ENCODE results near the gene PRR29. TPM values are rescaled to one million over a fixed set of nuclear protein-coding genes. Genes with fewer than 3 reads are reported as not detected.

Gene PRR29
- total and polyA plus RNA-seq, 4 donors = 8.0 to 36.8 (median 9.1) TPM

DNA sequence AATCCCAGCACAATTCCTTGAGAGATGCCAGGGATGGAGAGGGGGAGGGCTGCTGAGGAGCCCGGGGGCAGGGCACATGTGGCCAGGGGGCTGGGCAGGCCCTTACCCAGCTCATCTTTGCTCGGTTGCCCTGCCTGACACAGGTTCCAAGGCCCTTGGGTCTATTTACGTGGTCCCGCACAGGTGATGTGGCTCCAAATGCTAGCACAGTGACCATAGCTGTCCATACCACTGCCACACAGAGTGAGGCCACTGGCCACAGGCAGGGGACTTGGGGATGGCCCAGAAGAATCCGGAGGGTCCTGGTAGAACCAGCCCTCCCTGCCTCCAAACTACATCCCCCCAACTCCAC is 10.0 kb upstream of the PRR29 start:
- no peak overlapping the region for H3K9ac ChIP-seq (ENCODE audit: insufficient read depth in 1 of 2, low read length in 2 of 2)
- H3K9me3 ChIP-seq (ENCODE audit: control insufficient read depth in 4 of 4, insufficient read depth in 3 of 4, low read length in 3 of 4) = no peaks in the 10 kb centered on the region
- no peak for TF ChIP-seq CTCF (IDR thresholded peaks at IDR 0.05; ENCODE audit: control extremely low read depth, extremely low read depth)
- H3K27me3 ChIP-seq (ENCODE audit: control insufficient read depth in 3 of 3, insufficient read depth in 3 of 3, low read length in 2 of 3) = peaks cover 0 to 4% (median 0%) of the 10 kb centered on the region in 3 donors
- ATAC-seq (ENCODE audit: insufficient read depth, low FRiP score) = no peak
- 92 to 94% methylated on average over 5 of the region's 5 CpGs for WGBS, 2 donors
- H3K36me3 ChIP-seq (ENCODE audit: control insufficient read depth in 4 of 4, insufficient read depth in 4 of 4, low read length in 4 of 4) = no peaks in the 10 kb centered on the region
- no peak for DNase-seq
- H3K4me1 ChIP-seq (ENCODE audit: control insufficient read depth in 5 of 5, insufficient read depth in 5 of 5, low read length in 5 of 5) = peaks cover 0 to 63% (median 21%) of the 10 kb centered on the region in 5 donors
- H3K27ac ChIP-seq (ENCODE audit: low read depth in 1 of 2, low read length in 1 of 2) = no peak overlapping the region
- no peak overlapping the region for H3K4me3 ChIP-seq

GRCh38 chr17:63988741-63989621 is 9.2 kb upstream of the PRR29 start:
- Histone ChIP-seq H3K27me3 (ENCODE audit: control insufficient read depth in 3 of 3, insufficient read depth in 3 of 3, low read length in 2 of 3) (peaks cover 0 to 4% (median 0%) of the 10 kb centered on the region in 3 donors), H3K9ac (ENCODE audit: insufficient read depth in 1 of 2, low read length in 2 of 2) (peak overlapping the region in 1 of 2 donors; percentile 49), H3K4me3 (no peak overlapping the region), H3K36me3 (ENCODE audit: control insufficient read depth in 4 of 4, insufficient read depth in 4 of 4, low read length in 4 of 4) (no peaks in the 10 kb centered on the region), H3K9me3 (ENCODE audit: control insufficient read depth in 4 of 4, insufficient read depth in 3 of 4, low read length in 3 of 4) (no peaks in the 10 kb centered on the region), H3K27ac (ENCODE audit: low read depth in 1 of 2, low read length in 1 of 2) (no peak overlapping the region), H3K4me1 (ENCODE audit: control insufficient read depth in 5 of 5, insufficient read depth in 5 of 5, low read length in 5 of 5) (peaks cover 0 to 54% (median 23%) of the 10 kb centered on the region in 5 donors)
- ATAC-seq (ENCODE audit: insufficient read depth, low FRiP score) (no peak), DNase-seq (peak; percentile 81 to 87 (median 85))
- TF ChIP-seq CTCF (IDR thresholded peaks at IDR 0.05; ENCODE audit: control extremely low read depth, extremely low read depth) = no peak
- WGBS, 2 donors = 64 to 77% methylated on average over 33 to 35 of the region's 35 CpGs

DNA sequence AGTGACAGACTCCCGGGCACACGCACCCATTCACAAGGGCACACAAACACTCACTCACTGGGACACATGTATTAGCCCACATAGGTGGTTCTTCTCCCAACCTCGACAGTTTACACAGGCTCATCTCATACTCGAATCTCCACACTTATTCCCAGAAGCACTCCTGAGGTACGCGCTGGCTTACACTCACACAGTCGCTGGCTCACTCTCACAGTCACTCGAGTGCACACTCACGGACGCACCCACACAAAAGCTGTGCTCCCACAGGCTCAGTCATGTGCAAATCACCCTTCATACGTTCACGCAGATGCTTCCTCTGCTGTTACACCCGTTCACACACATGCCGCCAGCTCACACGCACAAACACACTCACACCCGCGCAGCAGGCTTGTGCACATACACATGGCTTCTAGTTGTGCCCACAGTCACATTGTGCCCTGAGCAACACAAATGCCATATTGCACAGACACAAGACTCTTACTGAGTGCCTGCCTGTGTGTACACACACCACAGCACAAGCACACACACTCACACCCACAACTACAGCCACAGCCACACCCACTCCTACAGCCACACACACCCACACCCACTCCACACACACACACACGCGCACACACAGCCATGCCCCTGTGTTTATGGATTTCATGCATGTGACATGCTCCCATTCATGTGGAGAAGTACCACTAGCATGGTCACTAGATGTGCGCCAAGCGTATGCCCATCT is 8.4 kb upstream of the PRR29 start:
- H3K9me3 ChIP-seq (ENCODE audit: control insufficient read depth in 4 of 4, insufficient read depth in 3 of 4, low read length in 3 of 4) = no peaks in the 10 kb centered on the region
- H3K4me3 ChIP-seq = no peak overlapping the region
- no peak overlapping the region for H3K9ac ChIP-seq (ENCODE audit: insufficient read depth in 1 of 2, low read length in 2 of 2)
- DNase-seq (no peak), ATAC-seq (ENCODE audit: insufficient read depth, low FRiP score) (no peak)
- no peak for TF ChIP-seq CTCF (IDR thresholded peaks at IDR 0.05; ENCODE audit: control extremely low read depth, extremely low read depth)
- peaks cover 0 to 4% (median 0%) of the 10 kb centered on the region in 3 donors for H3K27me3 ChIP-seq (ENCODE audit: control insufficient read depth in 3 of 3, insufficient read depth in 3 of 3, low read length in 2 of 3)
- H3K4me1 ChIP-seq (ENCODE audit: control insufficient read depth in 5 of 5, insufficient read depth in 5 of 5, low read length in 5 of 5) = peaks cover 0 to 46% (median 16%) of the 10 kb centered on the region in 5 donors
- no peak overlapping the region for H3K27ac ChIP-seq (ENCODE audit: low read depth in 1 of 2, low read length in 1 of 2)
- H3K36me3 ChIP-seq (ENCODE audit: control insufficient read depth in 4 of 4, insufficient read depth in 4 of 4, low read length in 4 of 4) = no peaks in the 10 kb centered on the region
- 85 to 89% methylated on average over 21 of the region's 21 CpGs for WGBS, 2 donors
